H1 (cell line): ENCODE measurements around the gene KCNMA1. TPM values are rescaled to one million over a fixed set of nuclear protein-coding genes. Genes with fewer than 3 reads are reported as not detected.

Experiments
- FOSL1 ChIP-seq: IDR thresholded peaks from 2 replicates; pipeline ENCODE4 v1.6.1; 2011; ENCODE audit warnings: mild to moderate bottlenecking, low read depth, low read length, moderate library complexity; ENCODE audit not compliant: insufficient read depth
- JUND ChIP-seq: IDR thresholded peaks from 2 replicates; pipeline ENCODE4 v1.6.1; 2011; ENCODE audit warnings: mild to moderate bottlenecking, improper control_type of control experiment, low read length
- MAFK ChIP-seq: IDR thresholded peaks from 2 replicates; pipeline ENCODE4 v1.6.1; 2012; ENCODE audit warnings: low read depth, mild to moderate bottlenecking, improper control_type of control experiment, low read length
- SIN3A ChIP-seq, 2 experiments: IDR thresholded peaks in 1 of 2; conservative IDR thresholded peaks in 1 of 2; 2 replicates each; pipeline ENCODE4 v1.6.1; 2011 to 2012; ENCODE audit warnings: low read length in 2 of 2, improper control_type of control experiment in 1 of 2, low read depth in 1 of 2, mild to moderate bottlenecking in 1 of 2
- polyA plus RNA-seq, 7 experiments: library from polyadenylated mRNA; depleted of rRNA in 3 of 7; stranded (reverse) in 5 of 7; unstranded in 2 of 7; fragments of >200 nt in 5 of 7; fragments of 200-250 nt in 2 of 7; gene quantifications; 1 replicate in 5 of 7; 2 replicates in 1 of 7; 4 replicates in 1 of 7; pipeline versions ENCODE4 v1.2.1 to v1.2.3, GENCODE V29; 2011 to 2013; ENCODE audit warnings: missing spikeins in 2 of 7, mixed read lengths in 2 of 7
- total RNA-seq: library from RNA; stranded (reverse); fragmentation: NEBNext Ultra II Directional; extraction: Animal tissue kit (Norgen Biotek cat#: 25700); gene quantifications from 2 replicates; pipeline ENCODE4 v1.2.1, GENCODE V29; 2021
- TF ChIP-seq, protein P1 (sequence below): IDR thresholded peaks from 2 replicates; pipeline ENCODE4 v1.6.1; 2011; ENCODE audit warnings: low read length, improper control_type of control experiment
- TF ChIP-seq, protein P2 (sequence below): fragments of 300-600 bp; sonication (generic); IDR thresholded peaks from 2 replicates; pipeline ENCODE4 v1.7.1; 2012; ENCODE audit warnings: low read length, moderate library complexity, mild to moderate bottlenecking, inconsistent platforms; ENCODE audit not compliant: insufficient replicate concordance

KCNMA1 gene
- total and polyA plus RNA-seq, 2 of the 8 experiments (the other 6 are each of a cell fraction or from before 2014, with no cell fraction given): 10.2 to 11.1 TPM

DNA sequence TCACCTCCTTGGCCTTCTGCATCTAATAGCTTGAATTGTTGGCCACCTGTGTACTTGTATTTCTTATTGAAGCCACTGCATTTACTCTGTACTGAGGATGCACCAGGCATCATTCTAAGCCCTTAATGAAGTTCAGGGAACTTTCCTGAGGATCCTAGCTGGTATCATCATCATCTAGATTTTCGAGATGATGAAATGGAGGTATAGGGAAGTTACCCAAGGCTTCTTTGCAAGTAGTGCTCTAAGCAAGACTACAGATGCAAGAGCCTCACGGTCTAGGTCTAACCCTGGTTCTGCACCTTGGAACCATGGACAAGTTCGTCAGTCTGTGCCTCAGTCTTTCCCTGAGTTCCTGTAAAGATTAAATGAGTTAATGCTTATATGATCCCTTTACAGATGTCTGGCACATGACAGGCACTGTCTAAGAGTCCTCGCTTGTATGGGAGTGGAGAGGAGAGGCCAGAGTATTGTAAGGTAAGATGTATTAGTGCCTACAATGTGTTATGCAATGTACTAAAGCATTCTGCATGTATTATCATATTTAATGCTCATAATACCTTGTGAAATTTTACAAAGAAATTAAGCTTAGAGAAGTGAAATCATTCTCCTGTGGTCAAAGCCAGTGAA is 145.1 kb downstream of the KCNMA1 start (continued):
- TF ChIP-seq, protein P1, sequence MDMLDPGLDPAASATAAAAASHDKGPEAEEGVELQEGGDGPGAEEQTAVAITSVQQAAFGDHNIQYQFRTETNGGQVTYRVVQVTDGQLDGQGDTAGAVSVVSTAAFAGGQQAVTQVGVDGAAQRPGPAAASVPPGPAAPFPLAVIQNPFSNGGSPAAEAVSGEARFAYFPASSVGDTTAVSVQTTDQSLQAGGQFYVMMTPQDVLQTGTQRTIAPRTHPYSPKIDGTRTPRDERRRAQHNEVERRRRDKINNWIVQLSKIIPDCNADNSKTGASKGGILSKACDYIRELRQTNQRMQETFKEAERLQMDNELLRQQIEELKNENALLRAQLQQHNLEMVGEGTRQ: no peak
- TF ChIP-seq SIN3A (conservative IDR thresholded peaks at IDR 0.05 in 1 of 2, IDR thresholded peaks at IDR 0.05 in 1 of 2; ENCODE audit: low read depth in 1 of 2, low read length in 2 of 2): no peak
- no peak for TF ChIP-seq MAFK
- no peak for TF ChIP-seq FOSL1
- TF ChIP-seq, protein P2, sequence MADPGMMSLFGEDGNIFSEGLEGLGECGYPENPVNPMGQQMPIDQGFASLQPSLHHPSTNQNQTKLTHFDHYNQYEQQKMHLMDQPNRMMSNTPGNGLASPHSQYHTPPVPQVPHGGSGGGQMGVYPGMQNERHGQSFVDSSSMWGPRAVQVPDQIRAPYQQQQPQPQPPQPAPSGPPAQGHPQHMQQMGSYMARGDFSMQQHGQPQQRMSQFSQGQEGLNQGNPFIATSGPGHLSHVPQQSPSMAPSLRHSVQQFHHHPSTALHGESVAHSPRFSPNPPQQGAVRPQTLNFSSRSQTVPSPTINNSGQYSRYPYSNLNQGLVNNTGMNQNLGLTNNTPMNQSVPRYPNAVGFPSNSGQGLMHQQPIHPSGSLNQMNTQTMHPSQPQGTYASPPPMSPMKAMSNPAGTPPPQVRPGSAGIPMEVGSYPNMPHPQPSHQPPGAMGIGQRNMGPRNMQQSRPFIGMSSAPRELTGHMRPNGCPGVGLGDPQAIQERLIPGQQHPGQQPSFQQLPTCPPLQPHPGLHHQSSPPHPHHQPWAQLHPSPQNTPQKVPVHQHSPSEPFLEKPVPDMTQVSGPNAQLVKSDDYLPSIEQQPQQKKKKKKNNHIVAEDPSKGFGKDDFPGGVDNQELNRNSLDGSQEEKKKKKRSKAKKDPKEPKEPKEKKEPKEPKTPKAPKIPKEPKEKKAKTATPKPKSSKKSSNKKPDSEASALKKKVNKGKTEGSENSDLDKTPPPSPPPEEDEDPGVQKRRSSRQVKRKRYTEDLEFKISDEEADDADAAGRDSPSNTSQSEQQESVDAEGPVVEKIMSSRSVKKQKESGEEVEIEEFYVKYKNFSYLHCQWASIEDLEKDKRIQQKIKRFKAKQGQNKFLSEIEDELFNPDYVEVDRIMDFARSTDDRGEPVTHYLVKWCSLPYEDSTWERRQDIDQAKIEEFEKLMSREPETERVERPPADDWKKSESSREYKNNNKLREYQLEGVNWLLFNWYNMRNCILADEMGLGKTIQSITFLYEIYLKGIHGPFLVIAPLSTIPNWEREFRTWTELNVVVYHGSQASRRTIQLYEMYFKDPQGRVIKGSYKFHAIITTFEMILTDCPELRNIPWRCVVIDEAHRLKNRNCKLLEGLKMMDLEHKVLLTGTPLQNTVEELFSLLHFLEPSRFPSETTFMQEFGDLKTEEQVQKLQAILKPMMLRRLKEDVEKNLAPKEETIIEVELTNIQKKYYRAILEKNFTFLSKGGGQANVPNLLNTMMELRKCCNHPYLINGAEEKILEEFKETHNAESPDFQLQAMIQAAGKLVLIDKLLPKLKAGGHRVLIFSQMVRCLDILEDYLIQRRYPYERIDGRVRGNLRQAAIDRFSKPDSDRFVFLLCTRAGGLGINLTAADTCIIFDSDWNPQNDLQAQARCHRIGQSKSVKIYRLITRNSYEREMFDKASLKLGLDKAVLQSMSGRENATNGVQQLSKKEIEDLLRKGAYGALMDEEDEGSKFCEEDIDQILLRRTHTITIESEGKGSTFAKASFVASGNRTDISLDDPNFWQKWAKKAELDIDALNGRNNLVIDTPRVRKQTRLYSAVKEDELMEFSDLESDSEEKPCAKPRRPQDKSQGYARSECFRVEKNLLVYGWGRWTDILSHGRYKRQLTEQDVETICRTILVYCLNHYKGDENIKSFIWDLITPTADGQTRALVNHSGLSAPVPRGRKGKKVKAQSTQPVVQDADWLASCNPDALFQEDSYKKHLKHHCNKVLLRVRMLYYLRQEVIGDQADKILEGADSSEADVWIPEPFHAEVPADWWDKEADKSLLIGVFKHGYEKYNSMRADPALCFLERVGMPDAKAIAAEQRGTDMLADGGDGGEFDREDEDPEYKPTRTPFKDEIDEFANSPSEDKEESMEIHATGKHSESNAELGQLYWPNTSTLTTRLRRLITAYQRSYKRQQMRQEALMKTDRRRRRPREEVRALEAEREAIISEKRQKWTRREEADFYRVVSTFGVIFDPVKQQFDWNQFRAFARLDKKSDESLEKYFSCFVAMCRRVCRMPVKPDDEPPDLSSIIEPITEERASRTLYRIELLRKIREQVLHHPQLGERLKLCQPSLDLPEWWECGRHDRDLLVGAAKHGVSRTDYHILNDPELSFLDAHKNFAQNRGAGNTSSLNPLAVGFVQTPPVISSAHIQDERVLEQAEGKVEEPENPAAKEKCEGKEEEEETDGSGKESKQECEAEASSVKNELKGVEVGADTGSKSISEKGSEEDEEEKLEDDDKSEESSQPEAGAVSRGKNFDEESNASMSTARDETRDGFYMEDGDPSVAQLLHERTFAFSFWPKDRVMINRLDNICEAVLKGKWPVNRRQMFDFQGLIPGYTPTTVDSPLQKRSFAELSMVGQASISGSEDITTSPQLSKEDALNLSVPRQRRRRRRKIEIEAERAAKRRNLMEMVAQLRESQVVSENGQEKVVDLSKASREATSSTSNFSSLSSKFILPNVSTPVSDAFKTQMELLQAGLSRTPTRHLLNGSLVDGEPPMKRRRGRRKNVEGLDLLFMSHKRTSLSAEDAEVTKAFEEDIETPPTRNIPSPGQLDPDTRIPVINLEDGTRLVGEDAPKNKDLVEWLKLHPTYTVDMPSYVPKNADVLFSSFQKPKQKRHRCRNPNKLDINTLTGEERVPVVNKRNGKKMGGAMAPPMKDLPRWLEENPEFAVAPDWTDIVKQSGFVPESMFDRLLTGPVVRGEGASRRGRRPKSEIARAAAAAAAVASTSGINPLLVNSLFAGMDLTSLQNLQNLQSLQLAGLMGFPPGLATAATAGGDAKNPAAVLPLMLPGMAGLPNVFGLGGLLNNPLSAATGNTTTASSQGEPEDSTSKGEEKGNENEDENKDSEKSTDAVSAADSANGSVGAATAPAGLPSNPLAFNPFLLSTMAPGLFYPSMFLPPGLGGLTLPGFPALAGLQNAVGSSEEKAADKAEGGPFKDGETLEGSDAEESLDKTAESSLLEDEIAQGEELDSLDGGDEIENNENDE: no peak
- no peak for TF ChIP-seq JUND
- TF ChIP-seq, all 59 proteins: peak for 0
